HUES6 (cell line): ENCODE data around the gene FGFR3.

Experiments used
- H3K27ac ChIP-seq: 2 replicates; pipeline ENCODE4 v1.7.0; 2013; ENCODE audit warnings: low read depth, mild to moderate bottlenecking, low read length, inconsistent platforms
- H3K27me3 ChIP-seq: 2 replicates; pipeline ENCODE4 v1.6.1; 2013; ENCODE audit warnings: low read length; ENCODE audit not compliant: control insufficient read depth, insufficient read depth
- H3K36me3 ChIP-seq: 2 replicates; pipeline ENCODE4 v1.6.1; 2013; ENCODE audit warnings: low read length; ENCODE audit not compliant: control insufficient read depth, insufficient read depth
- H3K4me1 ChIP-seq: 2 replicates; pipeline ENCODE4 v1.6.1; 2013; ENCODE audit warnings: low read length; ENCODE audit not compliant: control insufficient read depth, insufficient read depth
- H3K4me3 ChIP-seq: 2 replicates; pipeline ENCODE4 v1.5.1; 2013; ENCODE audit warnings: low read depth, low read length
- H3K9ac ChIP-seq: one replicate; pipeline ENCODE4 v1.6.1; 2013; ENCODE audit warnings: mild to moderate bottlenecking, low read length
- H3K9me3 ChIP-seq: 2 replicates; pipeline ENCODE4 v1.6.1; 2013; ENCODE audit warnings: low read depth, low read length; ENCODE audit not compliant: control insufficient read depth, insufficient read depth

The FGFR3 gene

DNA sequence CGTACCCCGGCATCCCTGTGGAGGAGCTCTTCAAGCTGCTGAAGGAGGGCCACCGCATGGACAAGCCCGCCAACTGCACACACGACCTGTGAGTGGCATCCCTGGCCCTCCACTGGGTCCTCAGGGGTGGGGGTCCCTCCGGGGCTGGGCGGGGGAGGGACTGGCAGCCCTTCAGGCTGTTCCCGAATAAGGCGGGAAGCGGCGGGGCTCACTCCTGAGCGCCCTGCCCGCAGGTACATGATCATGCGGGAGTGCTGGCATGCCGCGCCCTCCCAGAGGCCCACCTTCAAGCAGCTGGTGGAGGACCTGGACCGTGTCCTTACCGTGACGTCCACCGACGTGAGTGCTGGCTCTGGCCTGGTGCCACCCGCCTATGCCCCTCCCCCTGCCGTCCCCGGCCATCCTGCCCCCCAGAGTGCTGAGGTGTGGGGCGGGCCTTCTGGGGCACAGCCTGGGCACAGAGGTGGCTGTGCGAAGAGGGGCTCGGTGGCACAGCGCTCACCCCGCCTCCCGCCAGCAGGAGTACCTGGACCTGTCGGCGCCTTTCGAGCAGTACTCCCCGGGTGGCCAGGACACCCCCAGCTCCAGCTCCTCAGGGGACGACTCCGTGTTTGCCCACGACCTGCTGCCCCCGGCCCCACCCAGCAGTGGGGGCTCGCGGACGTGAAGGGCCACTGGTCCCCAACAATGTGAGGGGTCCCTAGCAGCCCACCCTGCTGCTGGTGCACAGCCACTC, 13.7 kb downstream of the FGFR3 start:
- no peak overlapping the region for H3K27ac ChIP-seq

DNA sequence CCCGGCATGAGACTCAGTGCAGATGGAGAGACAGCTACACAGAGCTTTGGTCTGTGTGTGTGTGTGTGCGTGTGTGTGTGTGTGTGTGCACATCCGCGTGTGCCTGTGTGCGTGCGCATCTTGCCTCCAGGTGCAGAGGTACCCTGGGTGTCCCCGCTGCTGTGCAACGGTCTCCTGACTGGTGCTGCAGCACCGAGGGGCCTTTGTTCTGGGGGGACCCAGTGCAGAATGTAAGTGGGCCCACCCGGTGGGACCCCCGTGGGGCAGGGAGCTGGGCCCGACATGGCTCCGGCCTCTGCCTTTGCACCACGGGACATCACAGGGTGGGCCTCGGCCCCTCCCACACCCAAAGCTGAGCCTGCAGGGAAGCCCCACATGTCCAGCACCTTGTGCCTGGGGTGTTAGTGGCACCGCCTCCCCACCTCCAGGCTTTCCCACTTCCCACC, 14.3 kb downstream of the FGFR3 start:
- peaks cover 46% of the 10 kb centered on the region for H3K36me3 ChIP-seq
- H3K9ac ChIP-seq = no peak overlapping the region
- no peak overlapping the region for H3K27ac ChIP-seq
- H3K9me3 ChIP-seq = no peaks in the 10 kb centered on the region
- H3K4me3 ChIP-seq = no peak overlapping the region
- no peaks in the 10 kb centered on the region for H3K27me3 ChIP-seq
- H3K4me1 ChIP-seq = no peaks in the 10 kb centered on the region

More for the DNA sequence above, 13.7 kb downstream of the FGFR3 start:
- no peaks in the 10 kb centered on the region for H3K9me3 ChIP-seq
- no peaks in the 10 kb centered on the region for H3K4me1 ChIP-seq
- H3K4me3 ChIP-seq = no peak overlapping the region
- no peak overlapping the region for H3K9ac ChIP-seq
- no peaks in the 10 kb centered on the region for H3K27me3 ChIP-seq
- H3K36me3 ChIP-seq = peaks cover 51% of the 10 kb centered on the region

DNA sequence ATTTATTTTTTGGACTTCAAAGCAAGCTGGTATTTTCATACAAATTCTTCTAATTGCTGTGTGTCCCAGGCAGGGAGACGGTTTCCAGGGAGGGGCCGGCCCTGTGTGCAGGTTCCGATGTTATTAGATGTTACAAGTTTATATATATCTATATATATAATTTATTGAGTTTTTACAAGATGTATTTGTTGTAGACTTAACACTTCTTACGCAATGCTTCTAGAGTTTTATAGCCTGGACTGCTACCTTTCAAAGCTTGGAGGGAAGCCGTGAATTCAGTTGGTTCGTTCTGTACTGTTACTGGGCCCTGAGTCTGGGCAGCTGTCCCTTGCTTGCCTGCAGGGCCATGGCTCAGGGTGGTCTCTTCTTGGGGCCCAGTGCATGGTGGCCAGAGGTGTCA, 15.3 kb downstream of the FGFR3 start:
- Histone ChIP-seq H3K27me3 (no peaks in the 10 kb centered on the region), H3K4me1 (no peaks in the 10 kb centered on the region), H3K36me3 (peaks cover 45% of the 10 kb centered on the region), H3K9ac (no peak overlapping the region), H3K27ac (no peak overlapping the region), H3K4me3 (no peak overlapping the region), H3K9me3 (no peaks in the 10 kb centered on the region)

DNA sequence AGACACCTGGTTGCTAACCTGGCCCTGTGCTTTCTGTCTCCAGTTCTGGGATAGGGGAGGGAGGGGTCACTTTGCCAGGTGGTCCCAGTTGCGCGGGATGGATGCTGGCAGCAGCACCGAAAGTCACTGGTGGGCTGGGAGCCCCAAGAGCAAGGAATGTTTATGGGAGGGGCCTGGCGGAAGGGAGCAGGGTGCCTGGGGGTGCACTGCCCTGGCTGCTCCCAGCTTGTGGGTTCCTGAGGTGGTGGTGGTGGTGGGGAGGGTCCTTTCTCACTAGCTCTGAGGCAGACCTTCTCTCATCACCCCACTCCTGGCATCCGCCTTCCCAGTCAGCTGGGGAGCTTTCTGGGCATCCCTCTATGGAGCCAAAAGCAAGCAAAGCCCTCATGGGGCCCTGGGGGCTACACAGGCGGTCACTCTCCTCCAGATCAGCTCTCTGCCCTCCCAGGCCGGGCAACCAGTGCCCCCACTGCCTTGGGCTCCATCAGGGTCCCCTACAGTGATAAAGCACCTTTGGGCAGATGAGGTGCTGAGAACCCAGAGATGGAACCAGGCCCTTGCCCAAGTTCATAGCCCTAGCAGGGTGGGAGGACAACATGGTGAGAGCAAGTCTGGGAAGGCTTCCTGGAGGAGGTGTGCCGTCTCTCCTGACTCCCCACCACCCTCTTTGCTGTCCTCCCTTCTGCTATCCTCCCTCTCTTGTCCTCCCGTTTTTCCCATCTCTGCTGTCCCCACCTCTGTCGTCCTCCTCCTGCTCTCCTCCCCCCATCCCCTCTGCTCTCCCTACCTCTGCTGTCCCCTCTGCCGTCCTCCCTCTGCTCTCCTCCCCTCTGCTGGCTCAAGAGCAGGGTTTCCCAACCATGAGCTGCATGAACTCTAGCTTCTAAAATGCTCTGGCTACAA, 16.0 kb downstream of the FGFR3 start:
- H3K4me1 ChIP-seq = no peaks in the 10 kb centered on the region
- H3K36me3 ChIP-seq = peaks cover 46% of the 10 kb centered on the region
- H3K27ac ChIP-seq = no peak overlapping the region
- H3K27me3 ChIP-seq = no peaks in the 10 kb centered on the region
- H3K4me3 ChIP-seq = no peak overlapping the region
- H3K9me3 ChIP-seq = no peaks in the 10 kb centered on the region
- no peak overlapping the region for H3K9ac ChIP-seq

DNA sequence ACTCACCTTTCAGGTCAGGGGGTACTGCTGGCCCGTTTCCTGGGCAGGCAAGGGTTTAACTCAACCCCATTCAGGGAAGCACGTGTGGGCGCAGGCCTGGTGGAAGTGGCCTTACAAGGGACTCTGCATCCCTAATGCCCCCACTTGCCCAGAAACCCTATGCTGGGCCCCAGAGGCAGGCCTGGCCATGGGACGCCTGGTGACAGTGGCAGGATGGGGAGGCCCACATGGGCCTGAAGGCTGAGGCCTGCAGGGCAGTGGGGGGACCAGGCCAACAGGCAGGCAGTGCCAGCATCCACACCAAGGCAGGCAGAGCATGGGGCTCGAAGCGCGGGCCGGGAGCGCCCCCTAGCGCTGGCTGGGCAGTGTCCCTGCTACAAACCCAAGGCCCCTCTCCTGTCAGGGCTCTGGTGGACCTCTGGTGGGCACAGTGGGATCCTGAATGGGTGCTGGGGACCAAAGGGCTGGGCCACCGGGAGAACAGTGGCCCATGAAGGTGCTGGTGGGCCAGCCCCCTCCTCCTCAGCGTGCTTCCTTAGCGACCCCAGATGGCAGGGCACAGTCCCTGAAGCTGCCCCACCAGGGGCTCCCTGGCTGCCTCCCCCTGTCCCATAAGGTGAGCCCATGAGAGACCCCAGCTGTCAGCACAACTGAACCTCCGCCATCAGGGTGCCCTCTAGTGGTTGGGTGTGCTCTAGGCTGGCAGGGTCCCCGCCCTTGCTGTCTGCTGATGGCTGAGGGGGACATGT, 16.8 kb downstream of the FGFR3 start:
- H3K36me3 ChIP-seq = peaks cover 46% of the 10 kb centered on the region
- H3K27me3 ChIP-seq = no peaks in the 10 kb centered on the region
- H3K4me1 ChIP-seq = no peaks in the 10 kb centered on the region
- no peak overlapping the region for H3K4me3 ChIP-seq
- no peaks in the 10 kb centered on the region for H3K9me3 ChIP-seq
- no peak overlapping the region for H3K27ac ChIP-seq
- no peak overlapping the region for H3K9ac ChIP-seq

DNA sequence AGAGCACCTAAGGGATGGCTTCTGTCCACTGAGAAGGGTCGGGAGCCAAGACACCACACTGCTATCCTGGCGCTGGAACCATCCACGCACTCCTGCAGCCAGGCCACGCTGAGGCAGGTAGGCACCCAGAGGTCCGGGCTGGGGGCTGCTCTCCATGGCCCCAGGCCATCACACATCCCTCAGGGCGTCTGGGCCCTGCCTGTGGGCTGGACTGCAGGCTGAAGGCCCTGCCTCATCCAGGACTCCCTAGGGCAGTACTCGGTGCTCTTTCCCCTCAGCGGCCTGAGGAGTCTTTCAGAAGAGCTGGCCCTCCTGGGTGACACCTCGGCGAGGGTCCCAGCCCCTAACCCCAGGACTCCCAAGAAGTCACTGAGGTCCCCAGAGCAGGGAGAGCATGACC, 17.7 kb downstream of the FGFR3 start:
- no peak overlapping the region for H3K27ac ChIP-seq
- no peaks in the 10 kb centered on the region for H3K9me3 ChIP-seq
- H3K4me3 ChIP-seq = no peak overlapping the region
- H3K27me3 ChIP-seq = no peaks in the 10 kb centered on the region
- peaks cover 46% of the 10 kb centered on the region for H3K36me3 ChIP-seq
- H3K9ac ChIP-seq = no peak overlapping the region
- H3K4me1 ChIP-seq = no peaks in the 10 kb centered on the region

DNA sequence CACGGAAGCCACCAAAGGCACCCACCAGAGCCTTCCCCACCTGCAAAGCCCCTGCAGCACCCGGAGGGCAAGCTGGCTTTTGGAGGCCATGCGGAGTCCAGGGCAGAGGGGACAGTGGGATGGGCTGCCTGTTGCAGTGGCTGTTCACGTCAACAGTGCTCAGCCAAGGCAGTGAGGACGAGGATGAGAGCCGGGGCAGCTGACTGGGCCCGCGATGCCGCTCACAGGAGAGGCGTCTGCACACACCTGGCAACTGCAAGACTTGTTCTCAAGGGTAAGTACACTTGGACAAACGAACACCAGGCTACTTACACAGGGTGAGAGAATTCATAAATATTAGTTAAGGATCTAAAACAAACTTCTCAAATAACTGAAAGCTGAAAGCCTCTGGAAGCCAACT, 19.6 kb downstream of the FGFR3 start:
- Histone ChIP-seq H3K4me3 (no peak overlapping the region), H3K36me3 (peaks cover 49% of the 10 kb centered on the region), H3K9ac (no peak overlapping the region), H3K4me1 (no peaks in the 10 kb centered on the region), H3K27me3 (no peaks in the 10 kb centered on the region), H3K9me3 (no peaks in the 10 kb centered on the region), H3K27ac (no peak overlapping the region)

DNA sequence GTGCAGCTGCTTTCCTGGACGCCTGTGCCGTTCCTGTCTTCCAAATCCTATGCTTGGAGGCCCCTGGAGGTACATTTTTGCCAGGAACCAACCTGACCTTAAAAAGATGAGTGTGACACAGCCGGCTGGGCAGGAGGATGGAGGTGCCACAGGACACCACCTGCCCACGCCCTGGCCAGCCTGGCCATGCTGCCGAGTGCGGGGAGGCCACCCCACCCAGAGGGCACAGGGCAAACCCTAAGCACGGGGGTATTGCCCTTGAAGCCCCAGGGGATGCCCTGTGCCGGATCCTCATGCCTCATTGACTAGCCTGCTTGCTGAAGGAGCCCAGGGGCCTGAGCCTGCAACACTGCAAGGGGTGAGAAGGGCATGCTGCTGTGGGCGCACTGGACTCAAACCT, 20.1 kb downstream of the FGFR3 start:
- peaks cover 53% of the 10 kb centered on the region for H3K36me3 ChIP-seq
- no peak overlapping the region for H3K4me3 ChIP-seq
- H3K9ac ChIP-seq = no peak overlapping the region
- H3K27ac ChIP-seq = no peak overlapping the region
- no peaks in the 10 kb centered on the region for H3K9me3 ChIP-seq
- H3K27me3 ChIP-seq = no peaks in the 10 kb centered on the region
- H3K4me1 ChIP-seq = no peaks in the 10 kb centered on the region

DNA sequence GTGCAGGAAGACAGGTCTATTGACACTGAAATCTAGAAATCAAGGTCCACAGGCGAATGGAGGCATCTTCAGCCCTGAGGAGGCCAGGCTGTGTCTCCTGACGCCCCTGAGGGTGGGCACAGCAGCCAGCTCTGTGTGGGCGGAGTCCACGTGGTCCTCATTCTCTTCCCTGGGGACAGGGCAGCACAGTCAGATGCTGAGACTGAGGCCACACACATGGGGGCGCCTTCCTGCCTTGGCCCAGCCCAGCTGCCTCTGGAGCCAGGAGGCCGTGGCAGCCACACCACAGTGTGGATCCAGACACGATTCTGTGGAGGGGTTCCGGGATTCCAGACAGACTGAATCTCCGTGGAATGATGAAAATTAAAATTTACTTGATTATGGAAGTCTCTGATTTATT, 20.8 kb downstream of the FGFR3 start:
- Histone ChIP-seq H3K4me3 (no peak overlapping the region), H3K36me3 (peaks cover 57% of the 10 kb centered on the region), H3K9me3 (no peaks in the 10 kb centered on the region), H3K27ac (no peak overlapping the region), H3K27me3 (no peaks in the 10 kb centered on the region), H3K4me1 (no peaks in the 10 kb centered on the region), H3K9ac (no peak overlapping the region)

DNA sequence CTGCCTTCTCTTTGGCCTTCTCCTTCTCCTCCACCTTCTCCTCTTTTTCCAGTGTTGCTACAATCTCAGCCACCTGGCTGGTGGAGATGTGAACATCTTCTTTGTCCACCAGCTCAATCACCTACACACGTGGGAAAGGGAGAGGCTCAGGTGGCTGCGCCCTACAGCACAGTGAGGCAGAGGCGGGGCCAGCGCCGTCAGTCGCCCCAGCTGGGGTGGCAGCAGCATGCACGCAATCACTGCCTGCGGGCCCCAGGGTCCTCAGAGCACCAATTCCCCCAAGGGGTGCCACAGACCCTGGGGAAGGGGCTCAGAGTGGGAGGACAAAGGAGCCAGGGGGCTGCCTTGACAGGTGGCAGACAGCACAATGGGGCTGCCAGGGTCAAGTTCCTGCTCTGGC, 21.4 kb downstream of the FGFR3 start:
- Histone ChIP-seq H3K4me3 (no peak overlapping the region), H3K27me3 (no peaks in the 10 kb centered on the region), H3K9me3 (no peaks in the 10 kb centered on the region), H3K27ac (no peak overlapping the region), H3K4me1 (no peaks in the 10 kb centered on the region), H3K36me3 (peaks cover 63% of the 10 kb centered on the region), H3K9ac (no peak overlapping the region)
